ENCODE measurements around the gene ME1. TPM values are rescaled to one million over a fixed set of nuclear protein-coding genes. Genes with fewer than 3 reads are reported as not detected.
"Not testable (repeated sequence)": the region's sequence is repeated elsewhere in the genome, so short reads cannot be mapped to it uniquely, and the experiment has no call there.

The ME1 gene
- total RNA-seq, 4 donors from 2014 or later: 7.8 to 17.6 (median 14.9) TPM

DNA sequence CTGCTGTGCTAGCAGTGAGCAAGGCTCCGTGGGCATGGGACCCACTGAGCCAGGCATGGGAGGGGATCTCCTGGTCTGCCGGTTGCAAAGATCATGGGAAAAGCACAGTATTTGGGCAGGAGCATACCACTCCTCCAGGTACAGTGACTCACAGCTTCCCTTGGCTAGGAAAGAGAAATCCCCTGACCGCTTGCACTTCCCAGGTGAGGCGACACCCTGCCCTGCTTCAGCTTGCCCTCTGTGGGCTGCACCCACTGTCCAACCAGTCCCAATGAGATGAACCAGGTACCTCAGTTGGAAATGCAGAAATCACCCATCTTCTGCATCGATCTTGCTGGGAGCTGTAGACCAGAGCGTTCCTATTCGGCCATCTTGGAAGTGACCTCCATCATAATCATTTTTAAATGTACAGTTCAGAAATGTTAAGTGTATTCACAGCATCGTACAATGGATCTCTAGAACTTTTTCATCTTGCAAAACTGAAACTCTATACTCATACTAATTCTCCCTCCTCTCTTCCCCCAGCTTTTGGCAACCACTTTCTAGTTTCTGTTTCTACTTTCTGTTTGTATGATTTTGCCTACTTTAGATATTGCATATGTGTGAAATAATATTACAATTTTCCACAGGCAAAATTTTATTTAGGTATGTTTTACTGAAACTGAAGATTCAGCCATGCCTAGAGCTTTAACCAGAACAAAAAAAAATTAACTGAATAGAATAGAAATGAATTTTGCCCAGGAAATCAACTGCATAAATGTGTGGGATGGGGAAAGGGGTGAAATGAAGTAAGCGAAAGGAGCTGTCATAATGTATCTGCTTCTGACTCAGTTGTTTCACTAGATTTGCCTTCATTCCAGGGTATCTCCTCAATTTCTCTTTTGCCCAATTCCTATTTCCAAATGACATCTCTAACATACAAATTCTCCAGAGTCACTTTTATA is 137.7 kb downstream of the ME1 start:
- Histone ChIP-seq H3K4me1 (no peaks in the 10 kb centered on the region), H3K27ac (no peak overlapping the region), H3K4me3 (no peak overlapping the region), H3K9me3 (peaks cover 0 to 6% (median 0%) of the 10 kb centered on the region in 4 donors), H3K36me3 (no peaks in the 10 kb centered on the region), H3K27me3 (no peaks in the 10 kb centered on the region)
- TF ChIP-seq, protein P1, sequence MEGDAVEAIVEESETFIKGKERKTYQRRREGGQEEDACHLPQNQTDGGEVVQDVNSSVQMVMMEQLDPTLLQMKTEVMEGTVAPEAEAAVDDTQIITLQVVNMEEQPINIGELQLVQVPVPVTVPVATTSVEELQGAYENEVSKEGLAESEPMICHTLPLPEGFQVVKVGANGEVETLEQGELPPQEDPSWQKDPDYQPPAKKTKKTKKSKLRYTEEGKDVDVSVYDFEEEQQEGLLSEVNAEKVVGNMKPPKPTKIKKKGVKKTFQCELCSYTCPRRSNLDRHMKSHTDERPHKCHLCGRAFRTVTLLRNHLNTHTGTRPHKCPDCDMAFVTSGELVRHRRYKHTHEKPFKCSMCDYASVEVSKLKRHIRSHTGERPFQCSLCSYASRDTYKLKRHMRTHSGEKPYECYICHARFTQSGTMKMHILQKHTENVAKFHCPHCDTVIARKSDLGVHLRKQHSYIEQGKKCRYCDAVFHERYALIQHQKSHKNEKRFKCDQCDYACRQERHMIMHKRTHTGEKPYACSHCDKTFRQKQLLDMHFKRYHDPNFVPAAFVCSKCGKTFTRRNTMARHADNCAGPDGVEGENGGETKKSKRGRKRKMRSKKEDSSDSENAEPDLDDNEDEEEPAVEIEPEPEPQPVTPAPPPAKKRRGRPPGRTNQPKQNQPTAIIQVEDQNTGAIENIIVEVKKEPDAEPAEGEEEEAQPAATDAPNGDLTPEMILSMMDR (IDR thresholded peaks at IDR 0.05): no peak
- TF ChIP-seq POLR2A (IDR thresholded peaks at IDR 0.05): no peak
- no peak for DNase-seq (ENCODE audit: low spot score in 2 of 2)
- 89 to 91% methylated on average over 9 of the region's 9 CpGs for WGBS, 2 donors

DNA sequence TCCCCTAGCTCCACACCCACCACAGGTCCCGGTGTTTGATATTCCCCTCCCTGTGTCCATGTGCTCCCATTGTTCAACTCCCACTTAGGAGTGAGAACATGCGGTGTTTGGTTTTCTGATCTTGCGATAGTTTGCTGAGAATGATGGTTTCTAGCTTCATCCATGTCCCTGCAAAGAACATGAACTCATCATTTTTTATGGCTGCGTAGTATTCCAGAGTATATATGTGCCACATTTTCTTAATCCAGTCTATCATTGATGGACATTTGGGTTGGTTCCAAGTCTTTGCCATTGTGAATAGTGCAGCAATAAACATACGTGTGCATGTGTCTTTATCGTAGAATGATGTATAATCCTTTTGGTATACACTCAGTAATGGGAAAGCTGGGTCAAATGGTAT is 143.6 kb downstream of the ME1 start:
- WGBS, 2 donors: 95% methylated on average over 6 of the region's 6 CpGs

DNA sequence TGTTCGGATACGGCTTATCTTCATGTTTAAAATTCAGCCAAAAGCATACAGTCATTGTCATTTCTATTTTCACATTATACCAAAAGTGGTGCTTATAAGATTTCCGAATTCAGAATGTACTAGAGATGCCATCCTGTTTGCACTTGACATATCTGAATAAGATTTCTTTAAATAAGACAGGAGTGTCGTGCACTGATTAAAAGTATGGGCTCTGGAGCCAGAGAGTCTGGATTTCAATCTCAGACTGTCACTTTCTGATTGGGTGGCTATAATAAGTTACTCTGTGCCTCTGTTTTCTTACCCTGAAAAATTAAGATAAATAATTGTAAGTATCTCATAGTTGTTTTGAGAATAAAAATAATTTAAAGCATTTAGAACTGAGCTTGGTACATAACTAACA is 144.9 kb downstream of the ME1 start:
- Histone ChIP-seq H3K27me3 (no peaks in the 10 kb centered on the region), H3K9me3 (peaks cover 0 to 7% (median 2%) of the 10 kb centered on the region in 4 donors), H3K27ac (no peak overlapping the region), H3K36me3 (no peaks in the 10 kb centered on the region), H3K4me3 (no peak overlapping the region), H3K4me1 (no peaks in the 10 kb centered on the region)
- WGBS, 2 donors: 84 to 89% methylated on average over 4 of the region's 4 CpGs
- TF ChIP-seq, protein P1 (IDR thresholded peaks at IDR 0.05): no peak
- TF ChIP-seq POLR2A (IDR thresholded peaks at IDR 0.05): no peak
- no peak for TF ChIP-seq EP300 (IDR thresholded peaks at IDR 0.05)
- DNase-seq (ENCODE audit: low spot score in 2 of 2): no peak

More for the DNA sequence above, 143.6 kb downstream of the ME1 start:
- not testable (repeated sequence) for H3K36me3 ChIP-seq; H3K9me3 ChIP-seq; H3K4me1 ChIP-seq; DNase-seq (ENCODE audit: low spot score in 2 of 2); H3K4me3 ChIP-seq; H3K27ac ChIP-seq; H3K27me3 ChIP-seq

DNA sequence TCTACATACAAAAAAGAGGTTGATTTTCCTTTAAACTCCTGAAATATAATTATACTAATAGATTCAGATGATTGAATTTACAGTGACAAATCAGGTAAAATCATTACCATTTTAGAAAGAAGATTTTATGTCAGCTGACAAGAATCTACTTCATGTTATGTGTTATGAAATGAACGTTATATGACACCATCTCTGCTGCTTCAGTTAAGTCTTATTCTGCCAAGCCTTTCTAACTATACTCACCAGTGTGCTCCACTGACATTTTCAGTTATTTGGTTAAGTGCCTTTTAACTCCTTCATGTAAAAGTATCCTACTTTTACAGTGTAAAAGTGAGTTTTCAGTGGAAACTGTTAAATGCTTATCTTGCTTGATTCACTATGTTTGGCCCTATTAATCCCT is 157.3 kb downstream of the ME1 start:
- WGBS, 2 donors: 21 to 34% methylated on average over 1 of the region's 1 CpG
- no peak overlapping the region for H3K4me3 ChIP-seq
- no peak overlapping the region for H3K27ac ChIP-seq

DNA sequence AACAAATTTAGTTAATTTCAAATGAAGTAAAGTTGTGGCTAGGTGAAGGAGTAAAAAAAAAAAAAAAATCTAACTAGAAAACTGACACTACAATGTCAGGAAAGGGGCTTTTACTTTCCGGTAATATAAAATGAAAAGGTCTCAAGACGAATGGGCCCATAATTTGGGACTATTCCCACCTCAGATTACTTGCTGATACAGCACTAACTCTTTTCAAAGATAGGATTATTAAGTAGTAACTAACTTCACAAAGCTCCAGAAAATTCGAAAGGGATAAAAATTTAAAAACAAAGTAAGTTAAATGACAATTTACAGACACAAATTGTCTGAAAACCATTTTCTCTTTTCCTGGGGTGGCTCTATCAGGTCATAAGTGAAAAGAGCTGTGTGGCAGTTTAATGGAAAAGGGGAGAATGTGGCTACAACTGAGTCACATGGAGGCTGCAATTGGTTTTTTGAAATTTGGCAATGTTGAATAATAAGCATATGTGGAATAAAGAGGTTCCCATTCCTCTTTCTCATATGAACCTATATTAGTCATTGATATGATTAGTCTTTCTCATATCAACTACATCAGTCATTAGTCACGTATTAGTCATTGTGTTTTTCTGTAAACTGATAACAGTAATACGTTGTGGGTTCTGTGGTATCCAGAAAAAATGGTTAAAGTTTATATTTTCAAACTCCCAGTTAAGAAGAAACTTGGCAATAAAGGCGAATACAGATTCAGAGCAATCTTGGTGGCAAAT is 159.7 kb downstream of the ME1 start:
- Histone ChIP-seq H3K4me1 (no peaks in the 10 kb centered on the region), H3K9me3 (no peaks in the 10 kb centered on the region), H3K27ac (no peak overlapping the region), H3K36me3 (no peaks in the 10 kb centered on the region), H3K4me3 (no peak overlapping the region), H3K27me3 (no peaks in the 10 kb centered on the region)
- TF ChIP-seq EP300 (IDR thresholded peaks at IDR 0.05) (no peak), POLR2A (IDR thresholded peaks at IDR 0.05) (no peak)
- TF ChIP-seq, protein P1 (IDR thresholded peaks at IDR 0.05): no peak
- 75 to 79% methylated on average over 6 of the region's 6 CpGs for WGBS, 2 donors
- DNase-seq (ENCODE audit: low spot score in 2 of 2): no peak

More for the DNA sequence above, 157.3 kb downstream of the ME1 start:
- no peaks in the 10 kb centered on the region for H3K4me1 ChIP-seq
- no peak for DNase-seq (ENCODE audit: low spot score in 2 of 2)
- no peaks in the 10 kb centered on the region for H3K36me3 ChIP-seq
- TF ChIP-seq EP300 (IDR thresholded peaks at IDR 0.05): no peak
- no peak for TF ChIP-seq POLR2A (IDR thresholded peaks at IDR 0.05)
- TF ChIP-seq, protein P1 (IDR thresholded peaks at IDR 0.05): no peak
- no peaks in the 10 kb centered on the region for H3K9me3 ChIP-seq
- H3K27me3 ChIP-seq: no peaks in the 10 kb centered on the region
